Activated CD4-positive, alpha-beta T cell treated with anti-CD3 and anti-CD28 coated beads for 1 hour (primary cell): ENCODE results near the gene CCDC201.

Source experiments
- DNase-seq: peaks from one replicate; pipeline ENCODE4 v3.0.0-alpha.2; 2020

Gene CCDC201, protein sequence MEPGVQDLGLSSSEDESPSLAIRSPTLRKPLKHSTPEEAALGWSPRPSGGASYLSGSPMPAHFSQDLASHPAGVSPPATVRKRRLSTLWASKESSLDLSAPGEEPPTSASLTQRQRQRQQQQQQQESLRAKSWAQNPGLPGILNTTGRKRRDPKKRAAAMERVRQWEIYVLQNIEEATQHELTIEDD

DNA sequence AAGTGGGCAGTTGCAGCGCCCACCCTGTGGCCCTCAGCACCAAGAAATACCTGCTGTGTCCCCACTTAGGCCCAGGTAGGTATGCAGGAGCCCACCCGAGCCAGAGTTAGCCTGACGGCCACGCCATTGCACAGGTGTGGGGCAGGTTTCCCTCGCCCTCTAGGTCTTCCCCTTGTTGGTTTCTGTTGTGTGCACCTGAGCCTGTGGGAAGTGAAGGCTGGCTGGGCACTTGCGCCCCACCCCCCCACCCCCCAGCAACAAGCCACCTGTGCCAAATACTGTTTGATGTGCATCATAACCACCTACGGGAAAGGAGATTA is at the start of gene CCDC201:
Gene CCDC201, minus strand, starts transcription at position 48 of the 320 bp plus-strand sequence. CDS start 75 bp downstream, outside the sequence.
- DNase-seq, result no peak

DNA sequence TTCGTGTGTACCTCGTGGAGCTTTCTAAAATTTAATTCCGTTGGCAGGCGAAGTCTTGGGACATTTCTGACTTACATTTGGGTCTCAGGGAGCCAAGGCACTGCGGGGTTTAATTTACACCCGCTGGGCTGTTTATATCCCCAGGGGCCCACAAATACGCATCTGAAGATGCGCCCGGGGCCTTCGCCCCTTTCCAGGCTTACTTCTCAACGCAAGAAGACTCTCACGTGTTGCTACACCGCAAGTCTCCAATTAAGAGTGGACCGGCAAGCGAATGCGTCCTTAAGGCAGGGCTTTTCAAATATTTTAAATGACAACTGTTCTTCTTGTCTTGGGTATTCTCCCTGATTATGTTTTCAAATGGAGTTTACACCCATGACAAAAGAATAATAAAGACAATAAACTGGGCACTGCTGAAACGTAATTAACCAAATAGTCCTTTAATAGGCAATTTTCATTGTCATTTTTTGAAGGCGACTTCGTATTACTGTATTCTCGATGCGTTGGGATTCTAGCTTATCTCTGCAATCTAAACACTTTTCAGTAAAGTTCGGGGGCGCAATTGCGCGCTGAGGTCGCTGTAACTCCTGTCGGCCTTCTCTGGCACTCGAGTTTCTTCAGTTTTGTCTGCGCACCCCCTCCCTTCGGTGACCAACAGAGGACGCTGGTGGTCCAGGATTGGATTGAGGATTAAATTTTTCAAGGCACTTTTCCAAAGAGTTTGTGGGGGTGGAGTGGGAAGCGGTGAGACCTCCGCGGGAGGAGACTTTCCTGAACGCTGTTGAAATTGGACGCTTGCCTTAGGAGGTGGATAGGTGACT is 49.0 kb upstream of the CCDC201 start:
- DNase-seq, result no peak

DNA sequence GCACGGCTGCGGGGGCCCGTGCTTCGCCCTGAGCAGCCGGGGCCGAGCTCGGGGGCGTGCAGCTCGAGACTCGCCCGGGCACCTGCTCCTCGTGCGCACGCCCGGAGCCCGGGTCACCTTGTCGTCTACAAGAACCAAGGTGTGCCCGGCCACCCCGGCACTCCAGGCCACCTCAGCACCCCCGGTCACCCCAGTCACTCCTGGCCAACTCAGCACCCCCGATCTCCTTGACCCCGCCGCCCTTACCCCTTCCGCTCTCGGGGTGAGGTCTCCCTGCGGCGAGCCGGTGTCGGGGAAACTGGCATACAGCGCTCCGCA is 48.5 kb upstream of the CCDC201 start:
- no peak for DNase-seq

DNA sequence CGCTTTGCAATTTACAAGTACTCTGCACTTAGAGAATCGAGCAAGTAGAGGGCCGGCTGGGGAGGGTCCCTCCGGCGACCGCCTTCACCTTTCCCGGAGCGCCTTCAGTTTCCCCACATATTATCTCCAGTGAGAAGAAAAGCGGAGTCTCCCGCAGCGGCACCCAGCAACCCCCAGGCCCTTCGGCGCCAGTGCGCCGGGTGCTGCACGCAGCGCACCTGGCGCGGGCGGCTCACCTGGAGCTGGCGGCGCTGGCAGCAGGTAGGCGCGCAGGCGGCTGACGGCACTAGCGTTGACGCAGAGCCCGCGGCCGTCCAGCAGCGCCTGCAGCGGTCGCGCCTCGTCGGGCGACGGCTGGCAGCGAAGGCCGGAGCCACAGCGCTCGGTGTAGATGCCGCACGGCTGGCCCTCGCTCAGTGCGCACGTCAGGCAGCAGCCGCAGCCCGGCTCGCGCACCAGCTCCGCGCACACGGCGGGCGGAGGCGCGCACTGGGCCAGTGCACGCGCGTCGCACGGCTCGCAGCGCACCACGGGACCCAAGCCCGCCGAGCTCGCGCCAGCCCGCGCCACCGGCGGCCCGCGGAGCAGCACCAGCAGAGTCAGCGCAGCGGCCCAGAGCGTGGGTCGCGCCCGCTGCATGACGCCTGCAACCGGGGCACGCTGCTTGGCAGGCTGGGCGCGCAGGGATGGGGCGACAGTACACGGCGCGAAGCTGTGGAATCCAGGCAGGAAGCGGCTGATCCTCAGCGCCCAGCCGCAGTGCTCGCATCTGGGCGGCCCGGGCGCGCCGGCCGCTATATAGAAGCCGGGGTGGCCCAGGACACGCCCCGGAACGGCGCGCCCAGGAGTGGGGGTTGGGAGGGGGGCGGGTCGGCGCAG is 47.9 kb upstream of the CCDC201 start, which contains the start of gene IGFBP3:
Gene IGFBP3, minus strand, starts transcription at position 771 of the 879 bp plus-strand sequence. Its CDS starts 132 bp downstream, at position 639.
- no peak for DNase-seq

DNA sequence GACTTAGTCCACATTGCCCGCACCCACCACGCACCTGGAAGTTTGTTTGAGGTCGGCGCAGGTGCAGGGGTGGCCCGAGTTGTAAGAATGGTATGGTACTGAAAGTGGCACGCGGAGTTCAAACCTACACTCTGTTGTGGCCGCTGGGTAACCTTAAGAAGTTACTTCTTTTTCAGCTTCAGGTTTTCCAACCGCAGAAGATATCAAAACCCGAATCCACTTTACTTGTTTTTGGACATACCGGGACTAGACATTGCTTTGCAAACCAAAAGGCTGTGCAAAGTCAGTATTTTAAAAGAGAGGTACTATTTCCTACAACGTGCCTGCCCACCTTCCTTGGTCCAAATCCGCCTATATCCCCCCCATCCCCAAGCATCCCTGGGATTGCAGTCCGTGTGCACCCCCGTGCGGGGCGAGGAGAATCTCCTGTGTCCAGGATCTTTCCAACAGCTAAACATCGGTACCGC is 47.1 kb upstream of the CCDC201 start:
- DNase-seq, result no peak

DNA sequence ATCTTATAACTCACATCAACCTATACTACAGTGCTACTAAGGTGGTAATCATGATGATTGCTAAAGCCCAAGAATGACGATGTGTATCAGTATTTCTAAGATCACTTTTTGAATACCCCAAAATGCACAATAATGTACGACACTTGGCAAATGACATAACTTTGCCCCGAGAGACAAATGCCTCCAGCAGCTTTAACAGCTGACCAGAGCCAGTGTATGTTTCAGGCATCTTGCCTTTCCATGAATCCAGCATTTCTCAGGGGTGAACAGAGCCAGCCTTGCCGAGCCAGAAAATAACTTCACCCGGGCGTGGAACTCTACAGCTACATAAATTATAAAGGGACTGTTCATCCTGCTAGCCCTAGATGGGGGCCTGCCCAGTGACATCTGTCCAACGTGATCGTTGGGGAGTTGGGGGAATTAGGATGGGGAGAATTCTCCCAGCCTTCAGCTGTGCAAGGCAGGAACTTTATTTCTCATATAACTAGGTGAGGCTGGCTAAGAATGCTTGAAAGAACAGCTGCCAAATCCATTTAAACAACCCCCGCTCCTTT is 46.4 kb upstream of the CCDC201 start:
- no peak for DNase-seq

DNA sequence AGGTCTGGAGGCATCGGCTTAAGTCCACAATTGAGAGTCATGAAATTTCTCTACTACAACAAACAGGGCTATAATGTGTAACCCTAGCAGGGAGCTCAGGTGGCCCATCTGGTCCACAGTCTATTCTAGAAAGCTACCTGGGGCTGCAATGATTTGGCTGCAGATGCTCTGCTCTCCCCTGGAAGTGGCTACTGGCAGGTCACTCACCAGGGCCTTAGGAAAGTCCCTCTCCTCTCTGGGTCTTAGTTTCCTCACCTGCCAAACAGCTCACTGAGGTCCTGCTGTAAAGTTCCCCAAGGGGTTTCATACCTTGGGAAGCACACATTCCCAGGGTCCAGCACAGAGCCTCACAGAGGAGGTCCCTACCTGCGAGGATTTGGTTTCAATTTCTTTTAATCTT is 45.7 kb upstream of the CCDC201 start:
- no peak for DNase-seq

DNA sequence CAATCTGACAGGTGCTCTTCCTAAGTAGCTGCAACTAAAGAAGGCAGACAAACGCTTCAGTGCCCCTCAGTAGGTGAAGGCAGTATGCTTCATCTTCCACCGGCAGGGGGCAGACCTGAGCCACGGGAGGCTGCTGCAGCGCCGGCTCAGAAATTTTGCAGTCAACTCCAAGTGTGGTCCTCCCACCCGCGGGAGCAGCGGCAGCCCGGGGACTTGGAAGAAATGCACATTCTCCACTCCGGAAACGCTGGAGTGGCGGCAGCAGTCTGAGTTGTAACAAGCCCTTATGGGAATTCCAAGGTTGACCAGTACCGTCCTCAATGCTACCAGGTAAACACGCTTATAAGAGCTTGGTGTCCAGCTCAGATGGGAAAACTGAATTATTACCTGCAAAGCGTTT is 44.8 kb upstream of the CCDC201 start:
- peak; percentile 56 for DNase-seq

DNA sequence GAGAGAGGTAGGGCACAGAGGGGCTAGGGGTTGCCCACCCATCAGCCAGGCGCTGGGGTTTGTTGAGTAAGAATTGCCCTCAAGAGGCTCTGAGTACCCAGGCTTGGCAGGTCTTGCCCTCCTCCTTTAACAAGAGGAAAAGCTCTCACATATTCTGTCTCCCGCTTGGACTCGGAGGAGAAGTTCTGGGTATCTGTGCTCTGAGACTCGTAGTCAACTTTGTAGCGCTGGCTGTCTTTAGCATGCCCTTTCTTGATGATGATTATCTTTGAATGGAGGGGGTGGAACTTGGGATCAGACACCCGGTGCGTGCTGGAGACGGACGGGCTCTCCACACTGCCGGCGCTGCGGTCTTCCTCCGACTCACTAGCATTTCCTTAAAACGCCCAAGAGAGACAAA is 44.2 kb upstream of the CCDC201 start:
- DNase-seq, result no peak

DNA sequence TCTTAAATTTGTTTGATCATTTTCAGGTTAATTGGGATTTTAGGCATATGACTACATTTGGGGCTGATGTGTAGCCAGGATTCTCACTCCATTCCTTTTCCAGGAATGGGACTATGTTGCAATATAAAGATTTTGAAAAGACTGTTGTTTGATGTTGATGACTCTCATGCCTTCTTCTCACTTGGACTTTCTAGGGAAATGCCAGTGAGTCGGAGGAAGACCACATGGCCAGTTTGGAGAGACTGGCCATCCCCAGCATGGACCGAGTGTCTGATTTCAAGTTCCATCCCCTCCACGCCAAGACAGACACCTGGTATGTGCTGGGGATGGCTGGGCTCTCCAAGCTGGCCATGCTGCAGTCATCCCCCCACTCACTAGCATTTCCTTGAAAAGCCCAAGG is 42.7 kb upstream of the CCDC201 start:
- no peak for DNase-seq

DNA sequence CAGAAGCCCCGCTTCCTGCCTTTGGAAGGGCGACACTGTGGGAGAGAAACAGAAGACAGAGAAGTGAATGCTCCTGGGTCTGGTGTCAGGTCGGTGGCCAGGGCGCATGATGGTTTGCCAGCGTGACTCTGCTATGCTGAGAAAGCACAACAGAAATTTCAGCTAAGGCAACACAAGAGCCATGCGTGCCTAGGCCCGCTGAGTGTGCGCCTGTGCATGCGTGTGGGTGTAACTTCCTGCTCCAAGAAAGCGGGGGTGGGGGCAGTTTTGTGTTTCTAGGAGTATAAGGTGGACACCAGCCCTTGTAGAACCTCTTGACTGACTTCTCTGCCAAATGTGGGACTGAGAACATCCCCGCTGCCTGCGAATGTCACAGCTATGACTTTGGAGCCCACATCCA is 42.0 kb upstream of the CCDC201 start:
- DNase-seq, result no peak

DNA sequence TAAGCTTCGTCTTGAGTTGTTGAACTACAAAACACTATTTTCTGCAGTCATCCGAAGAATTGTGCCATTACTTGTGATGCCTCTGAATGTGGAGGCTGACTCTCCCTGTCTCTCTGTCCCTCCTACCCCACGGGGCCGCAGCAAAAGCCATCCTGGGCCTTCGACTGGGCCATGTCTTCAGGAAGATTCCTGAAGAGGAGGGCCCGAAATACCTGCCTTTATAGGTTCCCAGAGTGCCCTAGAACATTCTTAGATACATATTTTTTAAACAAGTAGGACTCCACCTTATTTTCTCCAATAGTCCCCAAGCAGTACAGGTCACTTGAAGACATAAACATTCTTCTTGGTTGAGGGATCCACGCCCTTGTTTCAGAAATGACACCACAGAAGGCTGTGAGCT is 40.1 kb upstream of the CCDC201 start:
- DNase-seq, result no peak

DNA sequence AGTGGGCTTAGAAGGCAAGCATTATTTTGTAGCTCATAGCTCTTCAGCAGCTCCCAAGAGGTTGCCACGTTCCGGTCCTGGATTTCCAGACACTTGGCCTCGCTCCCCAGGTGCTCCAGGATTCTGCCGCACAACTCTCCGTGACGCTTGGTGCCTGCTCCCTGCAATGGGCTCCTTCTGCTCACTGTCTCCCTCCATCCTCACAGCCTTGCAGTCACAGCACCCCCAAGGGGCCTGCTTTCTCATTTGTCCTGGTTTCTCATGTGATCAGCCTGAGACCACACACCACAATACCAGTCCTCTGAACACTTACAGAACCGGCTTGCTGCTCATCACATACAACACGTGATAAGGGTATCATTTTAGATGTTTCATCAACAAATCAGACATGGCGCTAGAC is 38.4 kb upstream of the CCDC201 start:
- no peak for DNase-seq

DNA sequence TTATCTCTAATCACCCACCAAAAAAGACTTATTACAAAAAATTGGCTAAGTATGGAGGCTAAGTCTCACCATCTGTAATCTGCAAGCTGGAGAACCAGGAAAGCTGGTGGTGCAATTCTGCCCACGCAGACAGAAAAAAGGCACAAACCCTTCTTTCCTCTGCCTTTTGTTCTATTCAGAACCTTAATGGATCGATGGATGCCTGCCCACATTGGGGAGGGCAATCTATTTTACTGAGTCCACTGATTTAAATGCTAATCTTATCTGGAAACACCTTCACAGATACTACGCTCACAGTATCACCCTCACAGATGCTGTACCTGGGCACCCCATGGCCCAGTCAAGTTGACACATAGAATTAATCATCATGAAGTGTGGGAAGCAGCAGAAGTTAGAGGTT is 38.0 kb upstream of the CCDC201 start:
- no peak for DNase-seq

DNA sequence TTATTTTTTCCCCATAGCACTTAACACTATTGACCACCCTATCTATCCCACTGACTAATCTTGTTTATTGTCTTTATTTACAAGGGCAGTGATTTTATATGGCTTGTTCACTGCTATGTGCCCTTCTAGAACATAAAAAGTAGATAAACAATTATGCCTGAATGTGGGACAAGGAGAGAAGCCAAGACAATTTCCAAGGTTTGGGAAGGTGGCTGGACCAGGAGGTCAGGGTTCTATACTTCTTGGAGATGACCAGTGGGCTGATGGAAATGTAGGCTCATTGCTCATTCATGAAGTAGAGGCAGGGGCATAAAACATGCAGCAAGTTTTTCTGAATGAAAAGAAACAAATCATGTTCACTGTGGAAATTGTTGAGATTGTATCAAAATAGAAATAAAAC is 36.7 kb upstream of the CCDC201 start:
- DNase-seq, result no peak

DNA sequence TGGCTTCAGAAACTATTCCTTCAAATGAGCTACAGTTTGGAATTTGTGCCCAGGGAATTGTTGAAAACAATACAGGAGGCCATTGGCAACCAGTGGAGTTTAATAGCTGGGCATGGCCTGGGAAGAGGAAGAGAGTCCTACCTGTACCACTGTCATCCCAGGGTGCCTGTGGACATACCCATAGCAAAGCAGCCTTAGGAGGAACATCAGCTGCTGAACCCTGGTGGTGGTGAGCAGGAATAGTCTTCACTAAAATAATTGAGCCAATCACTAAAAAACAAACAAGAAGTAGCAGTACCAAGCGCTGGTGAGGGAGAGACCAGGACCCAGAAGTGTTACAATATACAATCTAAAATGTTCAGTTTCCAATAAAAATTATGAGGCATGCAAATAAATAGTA is 29.9 kb upstream of the CCDC201 start:
- DNase-seq, result no peak

DNA sequence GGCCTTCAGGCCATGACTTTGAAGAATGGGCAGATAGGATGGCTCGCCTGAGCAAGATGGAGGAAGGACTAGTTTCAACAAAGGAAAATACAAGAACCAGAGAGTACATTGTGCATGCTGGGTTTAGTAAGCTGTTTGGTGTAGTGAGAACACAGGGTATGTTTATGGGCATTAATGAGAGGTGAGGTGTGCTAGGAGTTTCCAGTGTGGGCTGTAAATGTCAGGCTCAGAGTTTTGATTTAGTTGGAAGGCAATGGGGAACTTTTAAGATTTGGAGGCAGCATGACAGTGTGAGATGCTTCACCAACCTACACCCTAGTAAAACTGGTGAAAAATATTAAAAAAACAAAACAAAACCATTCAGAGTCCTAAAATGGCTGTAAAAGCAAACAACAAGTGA is 28.7 kb upstream of the CCDC201 start:
- no peak for DNase-seq

DNA sequence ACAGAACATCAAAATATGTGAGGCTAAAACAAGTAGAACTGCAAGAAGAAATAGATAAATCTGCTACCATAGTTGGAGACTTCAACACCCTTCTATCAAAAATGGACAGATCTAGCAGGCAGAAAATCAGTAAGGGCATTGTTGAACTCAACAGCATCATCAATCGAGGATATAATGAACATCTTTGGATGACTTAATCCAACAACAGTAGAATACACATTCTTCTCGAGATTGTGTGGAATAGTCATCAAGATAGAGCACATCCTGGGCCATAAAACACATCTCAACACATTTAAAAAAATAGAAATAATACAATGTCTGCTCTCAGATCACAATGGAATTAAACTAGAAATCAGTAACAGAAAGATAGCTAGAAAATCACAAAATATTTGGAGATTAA is 25.3 kb upstream of the CCDC201 start:
- DNase-seq, result no peak

DNA sequence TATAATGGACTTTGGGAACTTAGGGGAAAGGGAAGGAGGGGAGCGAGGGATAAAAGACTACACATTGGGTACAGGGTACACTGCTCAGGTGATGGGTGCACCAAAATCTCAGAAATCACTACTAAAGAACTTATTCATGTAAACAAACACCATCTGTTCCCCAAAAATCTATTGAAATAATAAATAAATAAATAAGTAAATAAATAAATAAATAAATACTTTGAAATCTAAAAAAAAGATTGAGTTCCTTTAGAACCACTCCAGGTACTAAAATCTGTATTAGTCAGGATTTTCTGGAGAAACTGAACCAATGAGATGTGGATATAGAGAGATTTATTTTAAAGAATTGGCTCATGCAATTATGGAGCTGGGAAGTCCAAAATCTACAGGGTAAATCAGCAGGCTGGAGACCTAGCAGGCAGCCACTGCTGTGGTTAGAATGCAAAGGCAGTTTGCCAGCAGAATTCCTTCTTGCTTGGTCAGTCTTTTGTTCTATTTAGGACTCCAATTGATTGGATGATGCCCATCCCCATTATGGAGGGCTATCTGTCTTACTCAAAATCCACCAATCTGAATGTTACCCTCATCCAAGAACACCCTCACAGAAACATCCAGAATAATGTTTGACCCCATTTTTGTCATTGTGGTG is 24.3 kb upstream of the CCDC201 start:
- DNase-seq, result no peak

DNA sequence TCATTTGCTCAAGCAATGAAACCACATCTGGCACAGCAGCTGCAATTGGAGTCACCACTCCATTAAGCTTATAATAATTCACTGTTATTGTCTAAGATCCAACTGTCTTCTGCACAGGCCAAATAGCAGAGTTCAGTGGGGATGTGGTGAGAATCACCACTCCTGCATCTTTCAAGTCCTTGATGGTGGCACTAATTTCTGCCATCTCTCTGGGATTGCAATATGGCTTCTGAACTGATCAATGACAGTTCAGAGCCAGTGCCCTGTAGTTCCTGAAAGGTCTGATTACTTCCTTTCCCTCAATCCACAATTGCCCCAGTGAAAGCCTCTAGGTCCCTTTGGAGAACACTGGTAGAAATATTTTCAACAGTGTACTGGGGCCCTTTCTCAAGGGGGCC is 21.8 kb upstream of the CCDC201 start:
- DNase-seq, result no peak

DNA sequence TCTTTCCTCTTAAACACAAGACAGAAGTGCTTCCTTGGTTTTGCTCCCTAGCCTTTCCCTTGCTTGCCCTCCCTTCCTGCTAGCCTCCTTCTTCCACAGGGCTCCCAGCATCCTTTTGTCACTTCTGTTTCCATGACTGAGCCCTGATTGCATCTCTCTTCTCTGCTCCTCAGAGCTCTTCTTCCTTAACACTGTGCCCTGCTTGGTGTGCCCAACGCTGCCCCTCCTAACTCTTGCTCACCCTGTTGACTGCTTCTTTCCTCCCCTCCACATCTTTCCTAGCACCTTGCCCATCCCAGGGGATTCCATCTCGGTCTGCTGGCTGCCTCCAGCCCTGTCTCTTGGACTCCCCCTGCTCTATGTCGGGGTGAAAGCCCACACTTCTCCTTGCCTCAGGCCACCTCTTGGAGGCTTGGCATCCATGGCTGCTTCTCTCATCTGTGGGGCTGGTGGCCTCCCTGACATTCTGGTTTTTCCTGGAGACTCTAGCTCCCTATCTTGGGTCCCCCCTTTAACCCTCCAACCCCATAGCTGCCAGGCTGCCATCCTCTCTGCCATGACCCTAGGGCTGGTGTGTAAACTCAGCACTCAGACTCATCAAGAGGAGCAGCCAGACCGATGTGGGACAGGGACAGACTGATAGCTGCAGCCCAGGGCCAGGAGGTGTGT is 21.2 kb upstream of the CCDC201 start:
- no peak for DNase-seq

DNA sequence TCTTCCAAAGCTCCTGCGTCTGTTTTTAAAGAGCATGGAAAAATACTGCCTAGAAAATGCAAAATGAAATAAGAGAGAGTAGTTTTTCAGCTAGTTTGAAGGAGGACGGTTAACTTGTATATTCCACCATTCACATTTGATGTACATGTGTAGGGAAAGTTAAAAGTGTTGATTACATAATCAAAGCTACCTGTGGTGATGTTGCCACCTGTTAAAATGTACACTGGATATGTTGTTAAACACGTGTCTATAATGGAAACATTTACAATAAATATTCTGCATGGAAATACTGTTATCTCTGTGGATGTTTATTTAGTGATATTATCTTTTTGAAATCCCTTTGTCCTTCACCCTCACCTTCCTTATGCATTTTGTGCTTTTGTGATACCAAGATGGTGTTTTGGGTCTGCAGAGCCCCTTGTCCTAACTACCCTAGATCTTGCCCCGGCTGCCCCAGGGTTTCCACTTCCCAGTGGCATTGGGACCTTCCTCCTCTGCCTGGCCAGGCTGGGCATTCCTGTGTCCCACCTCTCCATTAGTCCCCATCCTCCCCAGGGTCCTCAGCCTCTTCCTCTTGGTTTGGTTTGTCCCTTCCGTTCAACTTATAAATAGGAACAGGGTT is 20.6 kb upstream of the CCDC201 start:
- DNase-seq, result no peak
